Caco-2 (cell line): ENCODE data around the gene LAPTM5. TPM values are rescaled to one million over a fixed set of nuclear protein-coding genes. Genes with fewer than 3 reads are reported as not detected.

Experiments used
- BruUV-seq: library from RNA; stranded (reverse); fragments of 400-500 nt; replicated peaks from 2 replicates; lab custom pipeline; 2021; lab: Mats Ljungman, UMichigan
- CTCF ChIA-PET: fragments of 300-600 bp; sonication (Branson Sonifier 250); formaldehyde crosslinking; loops from one replicate; lab custom pipeline; 2022; ENCODE audit warnings: antibody characterized with exemption; lab: Charles Lee
- POLR2A ChIA-PET: fragments of 300-600 bp; sonication (Branson Sonifier 250); formaldehyde crosslinking; loops from one replicate; lab custom pipeline; 2022; ENCODE audit warnings: antibody characterized with exemption; lab: Charles Lee
- DNase-seq, 2 experiments: peaks; one replicate each; pipeline versions ENCODE4 v3.0.0 to v3.0.0-alpha.2; 2020 to 2022
- H3K27me3 ChIP-seq: replicated peaks from 2 replicates; pipeline ENCODE4 v1.6.0; 2011; ENCODE audit warnings: low read length; ENCODE audit not compliant: control insufficient read depth, insufficient read depth
- H3K36me3 ChIP-seq: 2 replicates; pipeline ENCODE4 v1.5.1; 2011; ENCODE audit warnings: low read length; ENCODE audit not compliant: control insufficient read depth, insufficient read depth
- H3K4me1 ChIP-seq: fragments of 250-450 bp; sonication (Bioruptor Pico); 2 replicates; pipeline ENCODE4 v1.5.1; 2020; ENCODE audit warnings: mild to moderate bottlenecking
- H3K4me3 ChIP-seq: 2 replicates; pipeline ENCODE4 v1.5.1; 2011; ENCODE audit warnings: low read depth, mild to moderate bottlenecking, control low read depth, low read length
- H3K9me3 ChIP-seq: fragments of 250-450 bp; sonication (Bioruptor Pico); 2 replicates; pipeline ENCODE4 v1.5.1; 2020; ENCODE audit warnings: mild to moderate bottlenecking, moderate library complexity
- H3K27ac Mint-ChIP-seq: one replicate; pipeline ENCODE4 v1.8.0; 2022; ENCODE audit warnings: mixed read lengths; ENCODE audit not compliant: unreplicated experiment
- H3K27me3 Mint-ChIP-seq: one replicate; pipeline ENCODE4 v1.8.0; 2022; ENCODE audit warnings: mixed read lengths; ENCODE audit not compliant: insufficient read depth, unreplicated experiment
- H3K36me3 Mint-ChIP-seq: one replicate; pipeline ENCODE4 v1.8.0; 2022; ENCODE audit warnings: mild to moderate bottlenecking, mixed read lengths; ENCODE audit not compliant: insufficient read depth, unreplicated experiment
- H3K4me1 Mint-ChIP-seq: one replicate; pipeline ENCODE4 v1.8.0; 2022; ENCODE audit warnings: low read depth, mixed read lengths; ENCODE audit not compliant: unreplicated experiment
- H3K4me3 Mint-ChIP-seq: one replicate; pipeline ENCODE4 v1.8.0; 2022; ENCODE audit warnings: mild to moderate bottlenecking, moderate library complexity, mixed read lengths; ENCODE audit not compliant: unreplicated experiment
- H3K9me3 Mint-ChIP-seq: one replicate; pipeline ENCODE4 v1.8.0; 2022; ENCODE audit warnings: mixed read lengths; ENCODE audit not compliant: unreplicated experiment
- CTCF ChIP-seq, 2 experiments: fragments of 200-600 bp in 1 of 2; IDR thresholded peaks; 1 replicate in 1 of 2; 2 replicates in 1 of 2; pipeline versions ENCODE4 v1.5.1 to v1.8.0; 2011 to 2022; ENCODE audit warnings: antibody characterized with exemption in 1 of 2, control low read depth in 1 of 2, inconsistent platforms in 1 of 2, low read depth in 1 of 2, low read length in 1 of 2, mild to moderate bottlenecking in 1 of 2, moderate library complexity in 1 of 2; ENCODE audit not compliant: insufficient read depth in 1 of 2, severe bottlenecking in 1 of 2, unreplicated experiment in 1 of 2
- intact Hi-C: fragments of 100-400 bp; cut with micrococcal nuclease; formaldehyde crosslinking; loops from one replicate; pipeline ENCODE4 v1.10.0; 2022; ENCODE audit not compliant: unreplicated experiment
- total RNA-seq: library from RNA; stranded (reverse); gene quantifications from 2 replicates; pipeline ENCODE4 v1.2.3, GENCODE V29; 2022

The LAPTM5 gene
- total RNA-seq, 1 experiment from 2014 or later: not detected

- H3K4me3 Mint-ChIP-seq: no peak overlapping the region
- intact Hi-C loops: loop anchor here (10.0 kb wide), 1 partner anchor 351 kb away; no protein-coding TSS in a partner anchor
- ChIA-PET POLR2A (no interaction called here), CTCF (no interaction called here)
- H3K27ac Mint-ChIP-seq: no peak overlapping the region
- H3K4me1 Mint-ChIP-seq: no peaks in the 10 kb centered on the region
- no TSS peak for BruUV-seq
- DNase-seq: no peak
- peaks cover 7% of the 10 kb centered on the region for H3K27me3 Mint-ChIP-seq
- H3K36me3 Mint-ChIP-seq: no peaks in the 10 kb centered on the region
- H3K36me3 ChIP-seq: no peaks in the 10 kb centered on the region
- H3K9me3 Mint-ChIP-seq: no peaks in the 10 kb centered on the region
- H3K4me3 ChIP-seq: no peak overlapping the region
- no peak for TF ChIP-seq CTCF (IDR thresholded peaks at IDR 0.05; ENCODE audit: insufficient read depth in 1 of 2, low read depth in 1 of 2, low read length in 1 of 2, severe bottlenecking in 1 of 2, unreplicated experiment in 1 of 2)
- no peaks in the 10 kb centered on the region for H3K27me3 ChIP-seq
- H3K9me3 ChIP-seq: no peaks in the 10 kb centered on the region
- no peaks in the 10 kb centered on the region for H3K4me1 ChIP-seq
These were observed 51.9 kb downstream of the LAPTM5 start for GRCh38 chr1:30705698-30706097.

DNA sequence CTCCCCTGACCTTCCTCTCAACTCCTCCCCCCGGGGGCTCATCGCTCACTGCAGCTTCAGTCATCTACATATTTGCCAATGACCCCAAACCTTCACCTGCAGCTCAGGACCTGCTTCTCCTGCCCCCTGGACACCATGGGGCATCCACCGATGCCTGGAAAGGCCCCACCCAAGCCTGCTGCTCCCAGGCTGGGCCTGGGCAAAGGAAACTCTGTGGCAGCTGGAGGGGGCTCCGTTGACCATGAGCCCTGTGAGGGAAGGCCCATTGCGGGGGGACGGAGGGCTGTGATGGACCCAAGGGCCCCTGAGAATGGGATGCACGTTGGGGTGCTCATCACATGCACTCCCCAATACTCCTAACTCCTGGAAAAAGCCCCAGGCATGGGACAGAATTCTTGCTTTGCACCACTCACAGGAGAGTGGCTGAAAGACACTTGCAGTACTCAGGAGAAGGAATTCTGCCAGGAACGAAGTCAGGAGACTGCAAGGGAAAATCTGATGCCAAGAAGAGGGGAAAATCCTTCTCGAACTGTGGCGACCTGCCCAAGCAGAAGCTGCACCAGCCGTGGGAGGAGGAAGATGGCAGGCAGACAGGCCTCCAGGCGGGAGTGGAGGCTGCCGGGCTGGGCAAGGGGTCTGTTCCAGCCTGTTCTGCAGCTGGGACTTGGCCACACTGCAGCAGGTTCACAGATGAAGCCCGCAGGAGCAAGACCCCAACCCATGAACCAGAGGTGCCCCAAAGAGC, 52.6 kb downstream of the LAPTM5 start:
- peaks cover 3% of the 10 kb centered on the region for H3K27me3 Mint-ChIP-seq
- H3K36me3 ChIP-seq: no peaks in the 10 kb centered on the region
- no peaks in the 10 kb centered on the region for H3K36me3 Mint-ChIP-seq
- H3K4me3 Mint-ChIP-seq: no peak overlapping the region
- no peak for DNase-seq
- no peak for TF ChIP-seq CTCF (IDR thresholded peaks at IDR 0.05; ENCODE audit: insufficient read depth in 1 of 2, low read depth in 1 of 2, low read length in 1 of 2, severe bottlenecking in 1 of 2, unreplicated experiment in 1 of 2)
- no peaks in the 10 kb centered on the region for H3K9me3 ChIP-seq
- CTCF ChIA-PET: no interaction called here
- H3K4me1 Mint-ChIP-seq: no peaks in the 10 kb centered on the region
- intact Hi-C loops: loop anchor here (10.0 kb wide), 1 partner anchor 350 kb away; no protein-coding TSS in a partner anchor
- H3K27me3 ChIP-seq: no peaks in the 10 kb centered on the region
- POLR2A ChIA-PET: no interaction called here
- no peak overlapping the region for H3K27ac Mint-ChIP-seq
- no peak overlapping the region for H3K4me3 ChIP-seq
- BruUV-seq: no TSS peak
- no peaks in the 10 kb centered on the region for H3K9me3 Mint-ChIP-seq
- H3K4me1 ChIP-seq: no peaks in the 10 kb centered on the region

- Histone ChIP-seq H3K9me3 (no peaks in the 10 kb centered on the region), H3K27me3 (no peaks in the 10 kb centered on the region), H3K4me1 (no peaks in the 10 kb centered on the region), H3K36me3 (no peaks in the 10 kb centered on the region), H3K4me3 (no peak overlapping the region)
- intact Hi-C loops: loop anchor here (10.0 kb wide), 1 partner anchor 349 kb away; no protein-coding TSS in a partner anchor
- H3K9me3 Mint-ChIP-seq: no peaks in the 10 kb centered on the region
- POLR2A ChIA-PET: no interaction called here
- H3K4me3 Mint-ChIP-seq: no peak overlapping the region
- no peaks in the 10 kb centered on the region for H3K4me1 Mint-ChIP-seq
- no peak overlapping the region for H3K27ac Mint-ChIP-seq
- peaks cover 3% of the 10 kb centered on the region for H3K27me3 Mint-ChIP-seq
- TF ChIP-seq CTCF (IDR thresholded peaks at IDR 0.05; ENCODE audit: insufficient read depth in 1 of 2, low read depth in 1 of 2, low read length in 1 of 2, severe bottlenecking in 1 of 2, unreplicated experiment in 1 of 2): no peak
- no peak for DNase-seq
- CTCF ChIA-PET: no interaction called here
- no TSS peak for BruUV-seq
- H3K36me3 Mint-ChIP-seq: no peaks in the 10 kb centered on the region
These were observed 53.3 kb downstream of the LAPTM5 start for GRCh38 chr1:30704271-30704670.
